Measurements from ENCODE around the gene PEAR1. TPM values are rescaled to one million over a fixed set of nuclear protein-coding genes. Genes with fewer than 3 reads are reported as not detected.

The PEAR1 gene
- total RNA-seq, 1 donor from 2014 or later, result 50.7 TPM

- TF ChIP-seq, protein P1, sequence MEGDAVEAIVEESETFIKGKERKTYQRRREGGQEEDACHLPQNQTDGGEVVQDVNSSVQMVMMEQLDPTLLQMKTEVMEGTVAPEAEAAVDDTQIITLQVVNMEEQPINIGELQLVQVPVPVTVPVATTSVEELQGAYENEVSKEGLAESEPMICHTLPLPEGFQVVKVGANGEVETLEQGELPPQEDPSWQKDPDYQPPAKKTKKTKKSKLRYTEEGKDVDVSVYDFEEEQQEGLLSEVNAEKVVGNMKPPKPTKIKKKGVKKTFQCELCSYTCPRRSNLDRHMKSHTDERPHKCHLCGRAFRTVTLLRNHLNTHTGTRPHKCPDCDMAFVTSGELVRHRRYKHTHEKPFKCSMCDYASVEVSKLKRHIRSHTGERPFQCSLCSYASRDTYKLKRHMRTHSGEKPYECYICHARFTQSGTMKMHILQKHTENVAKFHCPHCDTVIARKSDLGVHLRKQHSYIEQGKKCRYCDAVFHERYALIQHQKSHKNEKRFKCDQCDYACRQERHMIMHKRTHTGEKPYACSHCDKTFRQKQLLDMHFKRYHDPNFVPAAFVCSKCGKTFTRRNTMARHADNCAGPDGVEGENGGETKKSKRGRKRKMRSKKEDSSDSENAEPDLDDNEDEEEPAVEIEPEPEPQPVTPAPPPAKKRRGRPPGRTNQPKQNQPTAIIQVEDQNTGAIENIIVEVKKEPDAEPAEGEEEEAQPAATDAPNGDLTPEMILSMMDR (IDR thresholded peaks at IDR 0.05; ENCODE audit: unreplicated experiment), result no peak
- Mint-ChIP-seq H3K9me3 (ENCODE audit: unreplicated experiment) (no peaks in the 10 kb centered on the region), H3K27me3 (ENCODE audit: unreplicated experiment) (peaks cover 8% of the 10 kb centered on the region), H3K4me1 (ENCODE audit: unreplicated experiment) (no peaks in the 10 kb centered on the region), H3K4me3 (ENCODE audit: unreplicated experiment) (no peak overlapping the region), H3K27ac (ENCODE audit: unreplicated experiment) (no peak overlapping the region), H3K36me3 (ENCODE audit: low read depth, unreplicated experiment) (no peaks in the 10 kb centered on the region)
- DNase-seq (ENCODE audit: low spot score), result no peak
Observed at GRCh38 chr1:156875341-156875615, 18.2 kb upstream of the PEAR1 start.

DNA sequence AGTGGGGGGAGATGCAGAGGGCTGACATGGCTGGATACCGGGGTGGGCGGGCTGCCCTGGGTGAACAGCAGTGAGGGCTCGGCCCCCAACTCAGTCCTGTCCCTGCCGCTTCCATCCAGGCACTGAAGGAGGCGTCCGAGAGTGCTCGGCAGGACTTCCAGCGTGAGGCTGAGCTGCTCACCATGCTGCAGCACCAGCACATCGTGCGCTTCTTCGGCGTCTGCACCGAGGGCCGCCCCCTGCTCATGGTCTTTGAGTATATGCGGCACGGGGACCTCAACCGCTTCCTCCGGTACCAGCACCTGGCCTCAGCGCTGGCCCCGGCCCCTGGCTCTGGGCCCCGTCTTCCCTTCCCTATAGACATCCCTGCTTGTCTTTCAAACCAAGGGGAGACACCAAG, 17.2 kb upstream of the PEAR1 start:
- TF ChIP-seq, protein P1 (IDR thresholded peaks at IDR 0.05; ENCODE audit: unreplicated experiment), result no peak
- Mint-ChIP-seq H3K36me3 (ENCODE audit: low read depth, unreplicated experiment) (no peaks in the 10 kb centered on the region), H3K9me3 (ENCODE audit: unreplicated experiment) (no peaks in the 10 kb centered on the region), H3K27ac (ENCODE audit: unreplicated experiment) (no peak overlapping the region), H3K4me3 (ENCODE audit: unreplicated experiment) (no peak overlapping the region), H3K4me1 (ENCODE audit: unreplicated experiment) (no peaks in the 10 kb centered on the region), H3K27me3 (ENCODE audit: unreplicated experiment) (peaks cover 10% of the 10 kb centered on the region)
- DNase-seq (ENCODE audit: low spot score), result peak; percentile 59

- TF ChIP-seq, protein P1 (IDR thresholded peaks at IDR 0.05; ENCODE audit: unreplicated experiment), result no peak
- no peak overlapping the region for H3K4me3 Mint-ChIP-seq (ENCODE audit: unreplicated experiment)
- H3K9me3 Mint-ChIP-seq (ENCODE audit: unreplicated experiment), result no peaks in the 10 kb centered on the region
- no peaks in the 10 kb centered on the region for H3K36me3 Mint-ChIP-seq (ENCODE audit: low read depth, unreplicated experiment)
- H3K27ac Mint-ChIP-seq (ENCODE audit: unreplicated experiment), result no peak overlapping the region
- H3K4me1 Mint-ChIP-seq (ENCODE audit: unreplicated experiment), result peaks cover 2% of the 10 kb centered on the region
- no peak for DNase-seq (ENCODE audit: low spot score)
- peaks cover 13% of the 10 kb centered on the region for H3K27me3 Mint-ChIP-seq (ENCODE audit: unreplicated experiment)
Observed at GRCh38 chr1:156877433-156878170, 15.9 kb upstream of the PEAR1 start.

DNA sequence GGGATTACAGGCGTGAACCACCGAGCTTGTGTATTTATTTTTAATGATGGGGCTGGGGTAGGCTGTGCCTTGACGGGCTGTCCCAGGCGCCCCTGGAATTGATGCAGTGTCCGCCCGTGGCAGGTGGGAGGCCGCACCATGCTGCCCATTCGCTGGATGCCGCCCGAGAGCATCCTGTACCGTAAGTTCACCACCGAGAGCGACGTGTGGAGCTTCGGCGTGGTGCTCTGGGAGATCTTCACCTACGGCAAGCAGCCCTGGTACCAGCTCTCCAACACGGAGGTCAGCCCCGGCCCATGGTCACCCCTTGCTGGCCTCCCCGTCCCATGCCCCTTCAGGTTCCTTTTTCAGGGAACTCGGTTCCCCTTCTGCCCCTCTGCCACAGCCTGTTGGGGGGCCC, 13.6 kb upstream of the PEAR1 start:
- H3K4me3 Mint-ChIP-seq (ENCODE audit: unreplicated experiment), result no peak overlapping the region
- H3K4me1 Mint-ChIP-seq (ENCODE audit: unreplicated experiment), result peaks cover 7% of the 10 kb centered on the region
- no peaks in the 10 kb centered on the region for H3K9me3 Mint-ChIP-seq (ENCODE audit: unreplicated experiment)
- no peak for DNase-seq (ENCODE audit: low spot score)
- H3K27me3 Mint-ChIP-seq (ENCODE audit: unreplicated experiment), result peaks cover 21% of the 10 kb centered on the region
- H3K27ac Mint-ChIP-seq (ENCODE audit: unreplicated experiment), result no peak overlapping the region
- TF ChIP-seq, protein P1 (IDR thresholded peaks at IDR 0.05; ENCODE audit: unreplicated experiment), result no peak
- peaks cover 4% of the 10 kb centered on the region for H3K36me3 Mint-ChIP-seq (ENCODE audit: low read depth, unreplicated experiment)

GRCh38 chr1:156880473-156880872, 13.0 kb upstream of the PEAR1 start:
- peaks cover 21% of the 10 kb centered on the region for H3K27me3 Mint-ChIP-seq (ENCODE audit: unreplicated experiment)
- no peak overlapping the region for H3K4me3 Mint-ChIP-seq (ENCODE audit: unreplicated experiment)
- TF ChIP-seq, protein P1 (IDR thresholded peaks at IDR 0.05; ENCODE audit: unreplicated experiment), result no peak
- no peaks in the 10 kb centered on the region for H3K9me3 Mint-ChIP-seq (ENCODE audit: unreplicated experiment)
- H3K27ac Mint-ChIP-seq (ENCODE audit: unreplicated experiment), result no peak overlapping the region
- H3K36me3 Mint-ChIP-seq (ENCODE audit: low read depth, unreplicated experiment), result peaks cover 4% of the 10 kb centered on the region
- DNase-seq (ENCODE audit: low spot score), result no peak
- H3K4me1 Mint-ChIP-seq (ENCODE audit: unreplicated experiment), result peaks cover 12% of the 10 kb centered on the region

All from endothelial cell (in vitro differentiated cells).